DMS 273 treated with DMSO at 0.1 percent for 48 hours (cell line): ENCODE data around the gene INPP5A.
"Not testable (repeated sequence)": the region's sequence is repeated elsewhere in the genome, so short reads cannot be mapped to it uniquely, and the experiment has no call there.

Experiments
- DNase-seq: peaks from one replicate; lab custom pipeline; 2025; lab: John Stamatoyannopoulos, UW

The INPP5A gene, protein sequence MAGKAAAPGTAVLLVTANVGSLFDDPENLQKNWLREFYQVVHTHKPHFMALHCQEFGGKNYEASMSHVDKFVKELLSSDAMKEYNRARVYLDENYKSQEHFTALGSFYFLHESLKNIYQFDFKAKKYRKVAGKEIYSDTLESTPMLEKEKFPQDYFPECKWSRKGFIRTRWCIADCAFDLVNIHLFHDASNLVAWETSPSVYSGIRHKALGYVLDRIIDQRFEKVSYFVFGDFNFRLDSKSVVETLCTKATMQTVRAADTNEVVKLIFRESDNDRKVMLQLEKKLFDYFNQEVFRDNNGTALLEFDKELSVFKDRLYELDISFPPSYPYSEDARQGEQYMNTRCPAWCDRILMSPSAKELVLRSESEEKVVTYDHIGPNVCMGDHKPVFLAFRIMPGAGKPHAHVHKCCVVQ

GRCh38 chr10:132537684-132538001 is at the start of gene INPP5A:
Gene INPP5A, plus strand, starts transcription at chr10:132537787. Its CDS starts 310 bp downstream, at chr10:132538097.
- no peak for DNase-seq

GRCh38 chr10:132488231-132488821 is 49.3 kb upstream of the INPP5A start:
- no peak for DNase-seq

DNA sequence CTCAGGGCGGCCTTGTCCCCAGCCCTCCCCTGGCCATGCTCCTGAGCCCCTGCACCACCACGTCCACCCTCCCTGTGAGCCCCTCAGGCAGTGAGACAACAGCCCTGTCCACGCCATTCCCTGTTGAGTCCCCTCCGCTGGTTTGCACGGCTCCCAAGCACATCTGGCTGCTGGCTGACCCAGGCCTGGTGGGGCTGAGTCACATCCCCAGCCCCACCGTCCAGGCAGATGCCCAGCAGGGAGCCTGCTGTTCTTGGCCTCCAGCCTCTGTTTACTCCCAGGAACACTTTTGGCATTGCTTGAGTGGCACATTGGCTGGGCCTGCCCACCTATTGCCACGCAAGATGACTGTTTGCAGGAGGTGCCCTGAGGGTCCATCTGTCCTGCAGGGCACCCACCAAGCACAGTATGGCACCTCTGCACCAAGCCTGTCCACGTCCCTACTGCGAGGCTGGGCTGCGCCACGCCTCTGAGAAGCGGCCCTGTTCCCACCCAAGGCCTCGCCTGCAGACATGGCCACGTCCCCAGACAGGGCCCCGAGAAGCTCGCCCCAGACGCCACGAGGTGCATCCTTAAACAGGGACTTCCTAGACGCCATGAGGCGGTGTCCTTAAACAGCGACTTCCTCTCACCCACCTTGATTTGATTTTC is 48.4 kb upstream of the INPP5A start:
- no peak for DNase-seq

GRCh38 chr10:132489704-132490534 is 47.7 kb upstream of the INPP5A start:
- DNase-seq: no peak

DNA sequence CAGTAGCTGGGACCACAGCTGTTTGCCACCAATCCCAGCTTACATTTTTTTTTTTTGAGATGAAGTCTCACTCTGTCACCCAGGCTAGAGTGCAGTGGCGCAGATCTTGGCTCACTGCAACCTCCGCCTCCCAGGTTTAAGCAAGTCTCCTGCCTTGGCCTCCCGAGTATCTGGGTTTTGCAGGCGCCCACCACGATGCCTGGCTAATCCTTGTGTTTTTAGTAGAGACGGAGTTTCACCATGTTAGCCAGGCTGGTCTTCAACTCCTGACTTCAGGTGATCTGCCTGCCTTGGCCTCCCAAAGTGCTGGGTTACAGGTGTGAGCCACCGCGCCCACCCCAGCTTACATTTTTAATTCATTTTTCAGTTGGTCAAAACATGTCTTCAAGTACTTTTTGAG is 46.1 kb upstream of the INPP5A start:
- not testable (repeated sequence) for DNase-seq

GRCh38 chr10:132492323-132493025 is 45.1 kb upstream of the INPP5A start:
- DNase-seq: no peak

DNA sequence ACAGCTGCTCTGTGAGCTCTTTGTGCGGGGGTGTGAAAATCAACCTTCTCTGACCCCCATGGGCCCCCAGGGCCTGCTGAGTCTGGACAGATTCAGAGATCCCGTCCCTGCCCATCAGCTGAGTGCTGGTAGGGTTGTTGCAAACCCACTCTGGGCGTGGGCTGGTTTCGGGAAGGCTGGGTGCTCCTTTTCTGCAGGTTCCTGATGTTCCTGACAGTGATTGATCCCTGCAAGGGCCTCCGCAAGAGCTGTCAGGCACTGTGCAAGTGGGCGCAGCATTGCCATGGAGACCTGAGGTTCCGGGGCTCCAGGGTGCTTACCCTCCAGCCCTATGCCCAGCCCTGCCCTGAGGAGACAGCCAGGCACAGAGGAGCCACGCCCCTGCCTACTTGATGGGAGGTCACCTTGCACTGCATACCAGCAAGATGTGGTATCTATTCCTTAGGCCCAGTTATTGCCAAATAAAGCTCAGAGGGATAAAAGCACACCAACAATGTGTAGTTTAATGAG is 44.3 kb upstream of the INPP5A start:
- DNase-seq: no peak

DNA sequence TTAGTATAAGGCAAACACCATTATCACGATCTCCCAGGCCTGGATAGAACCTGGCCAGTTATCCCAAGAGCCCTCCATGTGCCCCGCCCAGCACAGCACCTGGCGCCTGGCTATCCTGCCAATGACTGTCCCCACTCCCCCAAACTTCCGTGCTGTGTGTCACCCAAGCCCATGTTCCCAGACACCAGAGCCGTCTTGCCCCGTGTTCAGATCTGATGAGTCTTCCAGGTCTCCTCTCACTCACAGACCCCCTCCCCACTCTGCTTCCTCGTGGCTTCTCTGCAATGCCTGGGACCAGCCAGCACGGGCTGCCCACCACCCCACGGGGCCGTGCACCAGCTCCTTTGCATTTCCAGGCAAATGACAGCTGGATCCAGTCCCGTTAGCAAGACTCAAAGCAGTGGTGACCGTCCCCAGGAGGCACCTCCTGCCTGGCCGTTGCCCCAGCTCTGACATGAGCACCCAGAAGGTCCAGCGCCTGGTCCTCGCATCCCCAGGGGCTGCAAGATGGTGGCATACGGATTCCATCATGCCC is 43.8 kb upstream of the INPP5A start:
- no peak for DNase-seq

- DNase-seq: no peak
Measured at GRCh38 chr10:132494866-132495630, 42.5 kb upstream of the INPP5A start.

- no peak for DNase-seq
Measured at GRCh38 chr10:132496360-132497062, 41.1 kb upstream of the INPP5A start.

GRCh38 chr10:132497063-132497680 is 40.4 kb upstream of the INPP5A start:
- DNase-seq: no peak

DNA sequence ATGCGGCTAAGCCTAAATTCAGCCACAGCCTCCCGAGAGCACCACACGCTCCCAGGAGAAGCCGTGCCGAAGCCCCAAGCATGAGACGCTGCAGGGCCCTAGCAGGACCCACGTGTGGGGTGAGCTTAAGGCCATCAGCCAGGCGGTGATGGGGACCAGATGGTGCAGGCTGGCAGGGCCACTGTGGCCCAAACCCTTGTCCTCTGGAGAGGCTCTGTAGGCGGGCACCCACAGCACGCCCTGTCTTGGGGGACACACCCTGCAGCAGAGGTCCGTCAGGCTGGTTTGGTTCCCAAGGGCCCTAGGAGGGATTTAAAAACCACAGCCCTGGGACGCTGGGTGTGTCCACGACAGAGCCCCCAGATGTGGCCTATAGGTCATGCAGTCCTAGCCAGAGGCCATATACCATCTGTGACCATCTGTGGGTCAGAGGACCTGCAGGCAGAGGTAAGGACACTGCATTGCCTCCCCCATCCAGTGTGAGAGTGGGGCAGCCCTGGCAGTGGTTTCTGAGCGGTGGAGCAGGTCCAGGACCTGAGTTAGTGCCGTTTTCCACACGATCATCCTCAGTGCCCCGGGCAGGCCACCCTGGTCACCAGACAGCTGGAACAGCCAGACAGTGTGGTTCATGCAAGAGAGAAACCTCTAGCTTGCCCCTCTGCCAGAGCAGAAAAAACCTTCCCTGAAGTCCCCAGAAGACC is 39.6 kb upstream of the INPP5A start:
- no peak for DNase-seq

- no peak for DNase-seq
Measured at GRCh38 chr10:132498562-132499366, 38.8 kb upstream of the INPP5A start.

GRCh38 chr10:132499367-132499685 is 38.3 kb upstream of the INPP5A start:
- DNase-seq: no peak

- DNase-seq: no peak
Measured at GRCh38 chr10:132500781-132501415, 36.7 kb upstream of the INPP5A start.

- no peak for DNase-seq
Measured at GRCh38 chr10:132502544-132503300, 34.9 kb upstream of the INPP5A start.
